ENCODE data around the gene SPRYD7. TPM values are rescaled to one million over a fixed set of nuclear protein-coding genes. Genes with fewer than 3 reads are reported as not detected.

SPRYD7 gene
- total RNA-seq, 1 experiment from 2014 or later = 6.8 TPM

DNA sequence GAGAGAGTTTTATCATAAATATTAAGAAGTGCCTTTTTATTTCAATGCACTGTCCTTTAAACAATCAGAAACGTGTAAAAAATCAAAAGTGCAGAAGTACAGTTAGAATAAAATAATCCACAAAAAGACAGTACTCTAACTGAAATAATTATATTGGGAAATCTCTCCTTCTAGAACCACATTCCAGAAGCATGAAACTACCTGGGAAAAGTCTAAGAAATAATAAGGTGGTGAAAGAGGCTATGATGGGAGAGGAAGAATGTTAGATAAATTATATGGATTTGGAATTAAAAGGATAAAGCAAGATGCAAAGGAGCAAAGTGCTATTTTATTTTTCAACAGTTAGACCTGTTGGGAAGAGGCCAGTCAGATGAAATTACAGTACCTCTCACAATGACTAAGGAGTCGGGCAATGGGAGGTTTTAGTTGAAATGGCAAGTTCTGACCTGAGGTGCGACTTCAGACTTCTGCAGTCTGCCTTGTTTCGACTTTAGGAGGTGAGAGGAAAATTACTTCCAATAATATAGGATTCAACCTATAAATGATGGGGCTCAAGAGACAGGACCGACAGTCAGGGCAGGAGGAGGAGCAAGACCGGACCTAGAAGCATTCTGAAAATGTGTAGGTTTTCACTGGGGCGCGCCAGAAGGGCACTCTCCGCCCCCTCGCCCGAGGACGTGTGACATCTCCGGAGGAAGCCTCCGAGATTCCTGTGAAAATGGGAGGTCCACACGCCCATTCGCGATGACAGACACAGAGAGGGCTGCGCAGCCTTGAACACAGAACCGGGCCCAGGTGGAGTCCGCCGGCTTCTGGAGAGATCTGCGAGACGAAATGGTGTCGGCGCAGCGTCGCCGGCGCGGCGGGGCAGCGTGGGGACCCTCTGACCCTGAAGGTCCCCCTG lies 717 bp downstream of the SPRYD7 start:
- H3K27ac ChIP-seq (ENCODE audit: low read length) = peak overlapping the region; percentile 22
- DNase-seq (peak; percentile 72), ATAC-seq (peak; percentile 64)
- peaks cover 15% of the 10 kb centered on the region for H3K4me1 ChIP-seq (ENCODE audit: insufficient read depth, low read length)
- no peaks in the 10 kb centered on the region for H4K20me1 ChIP-seq (ENCODE audit: low read length)
- no peaks in the 10 kb centered on the region for H3K27me3 ChIP-seq (ENCODE audit: low read length)
- POLR2A ChIA-PET (ENCODE audit: unreplicated experiment) = interaction anchor here (0.6 kb wide), 1 partner anchor 146 kb away, joined by 17 read pairs; no protein-coding TSS in a partner anchor
- H3K4me2 ChIP-seq (ENCODE audit: low read length) = peak overlapping the region; percentile 92
- no peaks in the 10 kb centered on the region for H3F3A ChIP-seq (ENCODE audit: low read length, unreplicated experiment)
- intact Hi-C loops (cut with micrococcal nuclease) = loop anchor here (2.0 to 10.0 kb wide), 4 partner anchors 41 to 281 kb away; no protein-coding TSS in a partner anchor
- CTCF ChIA-PET = interaction anchor here (0.6 to 1.5 kb wide), 7 partner anchors 41 to 286 kb away, joined by 3 to 15 read pairs (median 9); partner anchors contain the start of genes KPNA3 and TRIM13
- H3K36me3 ChIP-seq (ENCODE audit: low read depth, low read length) = no peaks in the 10 kb centered on the region
- peaks cover 27% of the 10 kb centered on the region for H3K79me2 ChIP-seq (ENCODE audit: low read length)
- TF ChIP-seq EZH2 (IDR thresholded peaks at IDR 0.05; ENCODE audit: low read length, unreplicated experiment) (no peak), EZH2phosphoT487 (IDR thresholded peaks at IDR 0.05; ENCODE audit: borderline replicate concordance, low read length) (no peak)
- TF ChIP-seq, protein P1, sequence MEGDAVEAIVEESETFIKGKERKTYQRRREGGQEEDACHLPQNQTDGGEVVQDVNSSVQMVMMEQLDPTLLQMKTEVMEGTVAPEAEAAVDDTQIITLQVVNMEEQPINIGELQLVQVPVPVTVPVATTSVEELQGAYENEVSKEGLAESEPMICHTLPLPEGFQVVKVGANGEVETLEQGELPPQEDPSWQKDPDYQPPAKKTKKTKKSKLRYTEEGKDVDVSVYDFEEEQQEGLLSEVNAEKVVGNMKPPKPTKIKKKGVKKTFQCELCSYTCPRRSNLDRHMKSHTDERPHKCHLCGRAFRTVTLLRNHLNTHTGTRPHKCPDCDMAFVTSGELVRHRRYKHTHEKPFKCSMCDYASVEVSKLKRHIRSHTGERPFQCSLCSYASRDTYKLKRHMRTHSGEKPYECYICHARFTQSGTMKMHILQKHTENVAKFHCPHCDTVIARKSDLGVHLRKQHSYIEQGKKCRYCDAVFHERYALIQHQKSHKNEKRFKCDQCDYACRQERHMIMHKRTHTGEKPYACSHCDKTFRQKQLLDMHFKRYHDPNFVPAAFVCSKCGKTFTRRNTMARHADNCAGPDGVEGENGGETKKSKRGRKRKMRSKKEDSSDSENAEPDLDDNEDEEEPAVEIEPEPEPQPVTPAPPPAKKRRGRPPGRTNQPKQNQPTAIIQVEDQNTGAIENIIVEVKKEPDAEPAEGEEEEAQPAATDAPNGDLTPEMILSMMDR (conservative IDR thresholded peaks at IDR 0.05; ENCODE audit: low read depth, low read length) = no peak
- H2AFZ ChIP-seq (ENCODE audit: low read length) = peak overlapping the region; percentile 90
- H3K9me2 ChIP-seq (replicated peaks; ENCODE audit: low read length) = no peaks in the 10 kb centered on the region
- H3K4me3 ChIP-seq (ENCODE audit: low read length) = peak overlapping the region; percentile 97
- BruUV-seq (replicated peaks) = TSS peak; percentile 49
- peak overlapping the region; percentile 79 for H3K9ac ChIP-seq (ENCODE audit: low read length)
- no peaks in the 10 kb centered on the region for H3K9me3 ChIP-seq (ENCODE audit: low read length)

DNA sequence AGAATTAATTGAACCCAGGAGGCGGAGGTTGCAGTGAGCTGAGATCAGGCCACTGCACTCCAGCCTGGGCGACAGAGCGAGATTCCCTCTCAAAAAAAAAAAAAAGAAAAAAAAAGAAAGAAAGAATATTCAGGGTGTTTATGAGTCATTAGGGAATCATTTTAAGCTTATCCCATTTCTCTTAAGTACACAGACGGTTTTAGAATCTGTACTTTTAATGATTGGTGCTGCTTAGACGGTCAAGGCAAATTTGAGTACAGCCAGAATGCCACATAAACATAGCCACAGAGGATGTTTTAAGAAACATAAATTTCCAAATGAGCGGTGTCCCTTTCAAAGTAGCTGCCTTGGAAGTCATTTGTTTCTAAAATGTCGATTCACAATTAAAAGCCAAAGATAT lies 2.6 kb downstream of the SPRYD7 start:
- Histone ChIP-seq H2AFZ (ENCODE audit: low read length) (no peak overlapping the region), H3K79me2 (ENCODE audit: low read length) (peaks cover 27% of the 10 kb centered on the region), H3K36me3 (ENCODE audit: low read depth, low read length) (no peaks in the 10 kb centered on the region), H3K4me3 (ENCODE audit: low read length) (no peak overlapping the region), H3K4me1 (ENCODE audit: insufficient read depth, low read length) (peaks cover 15% of the 10 kb centered on the region), H3F3A (ENCODE audit: low read length, unreplicated experiment) (no peaks in the 10 kb centered on the region), H3K9me2 (replicated peaks; ENCODE audit: low read length) (no peaks in the 10 kb centered on the region), H3K9ac (ENCODE audit: low read length) (no peak overlapping the region), H3K27me3 (ENCODE audit: low read length) (no peaks in the 10 kb centered on the region), H3K9me3 (ENCODE audit: low read length) (no peaks in the 10 kb centered on the region), H4K20me1 (ENCODE audit: low read length) (no peaks in the 10 kb centered on the region), H3K4me2 (ENCODE audit: low read length) (0 out of 2 replicates have a peak overlapping the region, but pooled peaks have one; percentile 17), H3K27ac (ENCODE audit: low read length) (no peak overlapping the region)
- intact Hi-C loops (cut with micrococcal nuclease) = loop anchor here (10.0 kb wide), 1 partner anchor 279 kb away; no protein-coding TSS in a partner anchor
- POLR2A ChIA-PET (ENCODE audit: unreplicated experiment) = interaction anchor here (0.7 kb wide), 1 partner anchor 137 kb away, joined by 11 read pairs; no protein-coding TSS in a partner anchor
- no TSS peak for BruUV-seq (replicated peaks)
- TF ChIP-seq EZH2phosphoT487 (IDR thresholded peaks at IDR 0.05; ENCODE audit: borderline replicate concordance, low read length) = no peak
- no peak for TF ChIP-seq EZH2 (IDR thresholded peaks at IDR 0.05; ENCODE audit: low read length, unreplicated experiment)
- TF ChIP-seq, protein P1 (conservative IDR thresholded peaks at IDR 0.05; ENCODE audit: low read depth, low read length) = no peak
- CTCF ChIA-PET = no interaction called here
- no peak for DNase-seq
- no peak for ATAC-seq

Data from PC-3 (cell line).